SJSA1 (cell line): ENCODE measurements around the gene KLHL14. TPM values are rescaled to one million over a fixed set of nuclear protein-coding genes. Genes with fewer than 3 reads are reported as not detected.

ENCODE experiments used
- DNase-seq, 2 experiments: peaks; one replicate each; pipeline ENCODE4 v3.0.0-alpha.2; 2015 to 2020; ENCODE audit warnings: low spot score in 2 of 2, low read depth in 1 of 2
- H3K27ac ChIP-seq: fragments of 250-450 bp; sonication (Bioruptor Pico); 2 replicates; pipeline ENCODE4 v1.5.1; 2020; ENCODE audit warnings: mild to moderate bottlenecking, moderate library complexity
- H3K27me3 ChIP-seq: fragments of 250-450 bp; sonication (Bioruptor Pico); replicated peaks from 2 replicates; pipeline ENCODE4 v1.5.1; 2020; ENCODE audit warnings: mild to moderate bottlenecking, moderate library complexity
- H3K36me3 ChIP-seq: fragments of 250-450 bp; sonication (Bioruptor Pico); 2 replicates; pipeline ENCODE4 v1.5.1; 2020; ENCODE audit warnings: mild to moderate bottlenecking
- H3K4me1 ChIP-seq: fragments of 250-450 bp; sonication (Bioruptor Pico); replicated peaks from 2 replicates; pipeline ENCODE4 v1.6.1; 2021; ENCODE audit warnings: mild to moderate bottlenecking
- H3K4me3 ChIP-seq: fragments of 250-450 bp; sonication (Bioruptor Pico); 2 replicates; pipeline ENCODE4 v1.5.1; 2020; ENCODE audit warnings: mild to moderate bottlenecking
- H3K9me3 ChIP-seq: fragments of 250-450 bp; sonication (Bioruptor Pico); replicated peaks from 2 replicates; pipeline ENCODE4 v1.5.1; 2020; ENCODE audit warnings: mild to moderate bottlenecking
- total RNA-seq: library from RNA; depleted of rRNA; stranded (reverse); fragments of >200 nt; shearing (Covaris generic); gene quantifications from 2 replicates; pipeline ENCODE4 v1.2.3, GENCODE V29; 2014

Gene KLHL14
- total RNA-seq, 1 experiment from 2014 or later, result not detected

DNA sequence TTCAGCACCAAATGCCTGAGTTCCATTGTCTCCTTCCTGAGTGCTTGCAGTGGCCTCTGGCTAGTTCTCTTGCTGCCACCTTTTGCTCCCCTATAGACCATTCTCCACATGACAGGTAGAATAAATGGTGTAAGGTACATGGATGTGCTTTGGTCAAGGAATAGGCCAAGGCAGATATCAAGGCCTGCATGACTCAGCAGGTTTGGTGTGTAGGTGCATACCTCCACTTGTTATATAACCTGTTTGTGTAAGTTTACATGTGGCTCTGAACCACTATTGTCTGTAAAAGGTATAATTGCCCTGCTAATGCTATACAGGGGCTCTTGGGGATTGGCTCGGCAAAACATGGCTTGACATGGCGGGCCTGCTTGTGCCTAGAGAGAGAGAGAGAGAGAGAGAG, 143.5 kb downstream of the KLHL14 start:
- H3K27ac ChIP-seq, result no peak overlapping the region
- no peaks in the 10 kb centered on the region for H3K4me1 ChIP-seq
- peaks cover 3% of the 10 kb centered on the region; the same call in 1 of the 2 replicates for H3K27me3 ChIP-seq
- H3K36me3 ChIP-seq, result no peaks in the 10 kb centered on the region
- H3K4me3 ChIP-seq, result no peak overlapping the region
- no peak for DNase-seq
- H3K9me3 ChIP-seq, result no peaks in the 10 kb centered on the region

- Histone ChIP-seq H3K9me3 (no peaks in the 10 kb centered on the region), H3K4me1 (no peaks in the 10 kb centered on the region), H3K36me3 (no peaks in the 10 kb centered on the region), H3K27ac (no peak overlapping the region), H3K27me3 (peaks cover 3% of the 10 kb centered on the region; the same call in 1 of the 2 replicates), H3K4me3 (no peak overlapping the region)
- no peak for DNase-seq
Observed at GRCh38 chr18:32624182-32624723, 148.6 kb downstream of the KLHL14 start.

DNA sequence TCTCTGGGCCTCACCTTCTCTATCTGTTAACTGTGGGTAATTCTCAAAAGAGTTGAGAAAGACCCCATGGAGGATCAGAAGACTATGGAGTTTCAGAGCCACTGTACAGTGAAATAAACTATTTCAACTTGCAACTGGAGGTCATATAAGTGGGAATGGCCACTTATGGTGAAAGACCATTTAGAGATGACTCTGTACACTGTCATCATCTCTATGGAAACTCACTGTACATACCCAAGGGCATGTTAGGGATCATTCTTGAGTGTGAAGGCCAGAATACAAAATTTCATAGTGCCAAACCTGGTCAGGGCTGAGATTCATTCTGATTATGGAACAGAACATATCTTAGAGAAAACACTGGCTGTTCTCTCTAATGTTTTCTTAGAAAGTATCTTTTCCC, 149.3 kb downstream of the KLHL14 start:
- no peaks in the 10 kb centered on the region for H3K36me3 ChIP-seq
- H3K27me3 ChIP-seq, result peaks cover 3% of the 10 kb centered on the region; the same call in 1 of the 2 replicates
- H3K27ac ChIP-seq, result no peak overlapping the region
- H3K4me3 ChIP-seq, result no peak overlapping the region
- no peak for DNase-seq
- no peaks in the 10 kb centered on the region for H3K4me1 ChIP-seq
- no peaks in the 10 kb centered on the region for H3K9me3 ChIP-seq
